ENCODE data around the gene EPN3. TPM values are rescaled to one million over a fixed set of nuclear protein-coding genes. Genes with fewer than 3 reads are reported as not detected.

The EPN3 gene
- polyA plus RNA-seq, 1 of the 3 experiments (the other 2 are of a cell fraction), result 0.05 TPM

DNA sequence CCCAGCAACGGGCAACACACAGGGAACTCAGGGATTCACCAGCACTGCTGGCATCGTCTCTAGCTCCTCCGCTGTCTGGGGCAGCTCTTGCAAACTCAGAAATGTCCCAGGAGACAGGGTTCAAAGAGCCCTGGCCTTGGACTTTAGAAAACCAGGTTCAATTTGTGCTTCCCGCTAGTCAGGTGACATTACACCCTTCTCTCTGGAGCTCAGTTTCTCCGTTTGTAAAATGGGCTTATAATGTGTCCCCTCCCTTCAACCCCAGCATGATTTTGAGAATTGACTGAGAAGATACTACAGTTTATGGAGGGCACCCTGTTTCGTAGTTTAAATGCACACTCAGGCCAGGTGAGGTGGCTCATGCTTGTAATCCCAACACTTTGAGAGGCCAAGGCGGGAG lies 26.2 kb upstream of the EPN3 start:
- Histone ChIP-seq H3K4me3 (ENCODE audit: low read depth in 2 of 2, low read length in 1 of 2) (no peak overlapping the region), H2AFZ (ENCODE audit: low read depth) (no peak overlapping the region), H3K9me2 (no peaks in the 10 kb centered on the region), H3K36me3 (replicated peaks in 1 of 2; ENCODE audit: control insufficient read depth in 1 of 2, insufficient read depth in 2 of 2, low read length in 1 of 2) (no peaks in the 10 kb centered on the region), H3K9me3 (no peaks in the 10 kb centered on the region), H3K4me2 (no peak overlapping the region), H3K4me1 (ENCODE audit: control insufficient read depth in 1 of 2, insufficient read depth in 2 of 2, low read depth in 1 of 2, low read length in 1 of 2) (peaks cover 0 to 14% of the 10 kb centered on the region in 2 experiments; a peak in 1 of 4 replicates), H3K9ac (no peak overlapping the region), H3K27ac (ENCODE audit: low read depth in 2 of 2, low read length in 1 of 2) (no peak overlapping the region), H3K79me2 (ENCODE audit: insufficient read depth) (no peaks in the 10 kb centered on the region), H4K20me1 (ENCODE audit: insufficient read depth) (no peaks in the 10 kb centered on the region), H3F3A (replicated peaks; ENCODE audit: insufficient read depth) (no peaks in the 10 kb centered on the region), H3K27me3 (ENCODE audit: insufficient read depth) (no peaks in the 10 kb centered on the region)
- ChIA-PET CTCF (interaction anchor here (0.9 to 13.3 kb wide), 8 partner anchors 8 to 306 kb away, joined by 3 to 183 read pairs (median 4); partner anchors contain the start of genes EPN3, LRRC59 and RSAD1), POLR2A (no interaction called here)
- DNase-seq, result no peak
- TF ChIP-seq SMC3 (IDR thresholded peaks at IDR 0.05; ENCODE audit: low read depth, low read length) (no peak), GATA2 (CRISPR knock-in tag; IDR thresholded peaks at IDR 0.05) (no peak), JUND (IDR thresholded peaks at IDR 0.05) (no peak), EP300 (IDR thresholded peaks at IDR 0.05; ENCODE audit: borderline replicate concordance in 1 of 2, low read depth in 1 of 2, low read length in 1 of 2) (no peak), TAF1 (IDR thresholded peaks at IDR 0.05; ENCODE audit: borderline replicate concordance, low read depth, low read length) (no peak), POLR2AphosphoS5 (IDR thresholded peaks at IDR 0.05; ENCODE audit: low read depth, low read length) (no peak), RCOR1 (IDR thresholded peaks at IDR 0.05; ENCODE audit: low read length) (no peak), TCF12 (IDR thresholded peaks at IDR 0.05) (no peak), RFX5 (IDR thresholded peaks at IDR 0.05; ENCODE audit: low read length) (no peak), NRF1 (IDR thresholded peaks at IDR 0.05; ENCODE audit: low read depth, low read length) (no peak)
- TF ChIP-seq, protein P1, sequence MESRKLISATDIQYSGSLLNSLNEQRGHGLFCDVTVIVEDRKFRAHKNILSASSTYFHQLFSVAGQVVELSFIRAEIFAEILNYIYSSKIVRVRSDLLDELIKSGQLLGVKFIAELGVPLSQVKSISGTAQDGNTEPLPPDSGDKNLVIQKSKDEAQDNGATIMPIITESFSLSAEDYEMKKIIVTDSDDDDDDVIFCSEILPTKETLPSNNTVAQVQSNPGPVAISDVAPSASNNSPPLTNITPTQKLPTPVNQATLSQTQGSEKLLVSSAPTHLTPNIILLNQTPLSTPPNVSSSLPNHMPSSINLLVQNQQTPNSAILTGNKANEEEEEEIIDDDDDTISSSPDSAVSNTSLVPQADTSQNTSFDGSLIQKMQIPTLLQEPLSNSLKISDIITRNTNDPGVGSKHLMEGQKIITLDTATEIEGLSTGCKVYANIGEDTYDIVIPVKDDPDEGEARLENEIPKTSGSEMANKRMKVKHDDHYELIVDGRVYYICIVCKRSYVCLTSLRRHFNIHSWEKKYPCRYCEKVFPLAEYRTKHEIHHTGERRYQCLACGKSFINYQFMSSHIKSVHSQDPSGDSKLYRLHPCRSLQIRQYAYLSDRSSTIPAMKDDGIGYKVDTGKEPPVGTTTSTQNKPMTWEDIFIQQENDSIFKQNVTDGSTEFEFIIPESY (IDR thresholded peaks at IDR 0.05; ENCODE audit: borderline replicate concordance, low read depth), result no peak
- WGBS (ENCODE audit: low lambda C conversion rate), result 77% methylated on average over 7 of the region's 7 CpGs

- Histone ChIP-seq H3K4me1 (ENCODE audit: control insufficient read depth in 1 of 2, insufficient read depth in 2 of 2, low read depth in 1 of 2, low read length in 1 of 2) (peaks cover 0 to 14% of the 10 kb centered on the region in 2 experiments; a peak in 1 of 4 replicates), H3F3A (replicated peaks; ENCODE audit: insufficient read depth) (no peaks in the 10 kb centered on the region), H3K27ac (ENCODE audit: low read depth in 2 of 2, low read length in 1 of 2) (peak within 1 kb of the TSS; percentile 22 to 48; a peak in 3 of 4 replicates), H3K36me3 (replicated peaks in 1 of 2; ENCODE audit: control insufficient read depth in 1 of 2, insufficient read depth in 2 of 2, low read length in 1 of 2) (no peaks in the 10 kb centered on the region), H3K79me2 (ENCODE audit: insufficient read depth) (no peaks in the 10 kb centered on the region), H3K9me2 (no peaks in the 10 kb centered on the region), H2AFZ (ENCODE audit: low read depth) (peak within 1 kb of the TSS; percentile 99), H4K20me1 (ENCODE audit: insufficient read depth) (no peaks in the 10 kb centered on the region), H3K4me3 (ENCODE audit: low read depth in 2 of 2, low read length in 1 of 2) (peak within 1 kb of the TSS; percentile 62 to 65), H3K9me3 (no peaks in the 10 kb centered on the region), H3K27me3 (ENCODE audit: insufficient read depth) (no peaks in the 10 kb centered on the region), H3K4me2 (peak within 1 kb of the TSS; percentile 73), H3K9ac (peak within 1 kb of the TSS; percentile 63)
- peak; percentile 98 for DNase-seq
- POLR2A ChIA-PET, result no interaction called here
- CTCF ChIA-PET, result interaction anchor here (1.2 to 13.3 kb wide), 4 partner anchors 10 to 111 kb away, joined by 4 to 183 read pairs (median 44); partner anchors contain the start of genes LRRC59 and RSAD1
- TF ChIP-seq NRF1 (IDR thresholded peaks at IDR 0.05; ENCODE audit: low read depth, low read length) (peak; percentile 75), NFIC (IDR thresholded peaks at IDR 0.05; ENCODE audit: borderline replicate concordance) (no peak), EP300 (IDR thresholded peaks at IDR 0.05; ENCODE audit: borderline replicate concordance in 1 of 2, low read depth in 1 of 2, low read length in 1 of 2) (no peak), TCF12 (IDR thresholded peaks at IDR 0.05) (no peak), MXI1 (IDR thresholded peaks at IDR 0.05; ENCODE audit: low read depth, low read length) (peak; percentile 75; the same call in 1 of the 2 replicates), MAX (IDR thresholded peaks at IDR 0.05; ENCODE audit: low read depth) (peak; percentile 72), POLR2AphosphoS5 (IDR thresholded peaks at IDR 0.05; ENCODE audit: low read depth, low read length) (peak; percentile 78; the same call in 1 of the 2 replicates), MEF2A (IDR thresholded peaks at IDR 0.05; ENCODE audit: borderline replicate concordance, low read depth) (no peak), CHD2 (IDR thresholded peaks at IDR 0.05; ENCODE audit: low read length, partially characterized antibody) (peak; percentile 39), TAF1 (IDR thresholded peaks at IDR 0.05; ENCODE audit: borderline replicate concordance, low read depth, low read length) (peak; percentile 40; the same call in 1 of the 2 replicates), GABPA (IDR thresholded peaks at IDR 0.05; ENCODE audit: low read depth) (no peak)
- WGBS (ENCODE audit: low lambda C conversion rate), result 27% methylated on average over 35 of the region's 66 CpGs
Observed at GRCh38 chr17:50507871-50508572, 24.5 kb upstream of the EPN3 start, which contains the start of gene MYCBPAP. Gene MYCBPAP, plus strand, starts transcription at chr17:50508439. Its CDS starts 236 bp downstream, at chr17:50508675.
